SK-N-SH (cell line): ENCODE measurements around the gene HRH2. TPM values are rescaled to one million over a fixed set of nuclear protein-coding genes. Genes with fewer than 3 reads are reported as not detected.

Source experiments
- CTCF ChIA-PET: fragments of 300-600, 350-600 bp; formaldehyde crosslinking; extraction: SDS; loops from one replicate; lab custom pipeline; 2021; lab: Yijun Ruan, JAX
- POLR2A ChIA-PET: fragments of 350-600 bp; sonication (Branson Sonifier 250); formaldehyde crosslinking; extraction: SDS; loops from one replicate; lab custom pipeline; 2020; ENCODE audit warnings: antibody characterized with exemption, inconsistent platforms; lab: Yijun Ruan, JAX
- DNase-seq: peaks from one replicate; pipeline ENCODE4 v3.0.0; 2012
- H2AFZ ChIP-seq: fragments of 200-600 bp; sonication (generic); 2 replicates; pipeline ENCODE4 v1.8.1; 2016; ENCODE audit warnings: antibody characterized with exemption, mild to moderate bottlenecking, low read depth
- H3F3A ChIP-seq: fragments of 200-600 bp; sonication (generic); replicated peaks from 2 replicates; pipeline ENCODE3; 2016; ENCODE audit warnings: antibody characterized with exemption, mild to moderate bottlenecking; ENCODE audit not compliant: insufficient read depth
- H3K27ac ChIP-seq, 2 experiments: fragments of 200-500 bp in 1 of 2; fragments of 200-600 bp in 1 of 2; sonication (Bioruptor generic) in 1 of 2; sonication (generic), shearing (Covaris generic) in 1 of 2; 2 replicates each; pipeline versions ENCODE4 v1.5.1 to v1.6.1; 2014 to 2016; ENCODE audit warnings: low read depth in 2 of 2, inconsistent platforms in 1 of 2, low read length in 1 of 2, mild to moderate bottlenecking in 1 of 2, mixed read lengths in 1 of 2
- H3K27me3 ChIP-seq: fragments of 200-600 bp; sonication (generic), shearing (Covaris generic); 2 replicates; pipeline ENCODE4 v1.6.1; 2016; ENCODE audit warnings: mixed run types; ENCODE audit not compliant: insufficient read depth
- H3K36me3 ChIP-seq, 2 experiments: fragments of 200-500 bp in 1 of 2; fragments of 200-600 bp in 1 of 2; sonication (Bioruptor generic) in 1 of 2; sonication (generic) in 1 of 2; replicated peaks in 1 of 2; 2 replicates each; pipeline versions ENCODE3 to v1.5.1; 2014 to 2016; ENCODE audit warnings: low read length in 1 of 2, mild to moderate bottlenecking in 1 of 2; ENCODE audit not compliant: insufficient read depth in 2 of 2, control insufficient read depth in 1 of 2
- H3K4me1 ChIP-seq, 2 experiments: fragments of 200-500 bp in 1 of 2; fragments of 200-600 bp in 1 of 2; sonication (Bioruptor generic) in 1 of 2; sonication (generic), shearing (Covaris generic) in 1 of 2; 2 replicates each; pipeline versions ENCODE4 v1.5.1 to v1.6.1; 2014 to 2016; ENCODE audit warnings: low read depth in 1 of 2, low read length in 1 of 2, mixed run types in 1 of 2; ENCODE audit not compliant: insufficient read depth in 2 of 2, control insufficient read depth in 1 of 2
- H3K4me2 ChIP-seq: fragments of 200-600 bp; sonication (generic), shearing (Covaris generic); 2 replicates; pipeline ENCODE4 v1.6.1; 2017; ENCODE audit warnings: mixed run types
- H3K4me3 ChIP-seq, 2 experiments: fragments of 200-500 bp in 1 of 2; fragments of 200-600 bp in 1 of 2; sonication (Bioruptor generic) in 1 of 2; sonication (generic), shearing (Covaris generic) in 1 of 2; 2 replicates each; pipeline versions ENCODE4 v1.5.1 to v1.8.1; 2014 to 2016; ENCODE audit warnings: low read depth in 2 of 2, inconsistent platforms in 1 of 2, low read length in 1 of 2, mild to moderate bottlenecking in 1 of 2, mixed read lengths in 1 of 2, moderate library complexity in 1 of 2
- H3K79me2 ChIP-seq: fragments of 200-600 bp; sonication (generic); 2 replicates; pipeline ENCODE4 v1.8.1; 2017; ENCODE audit warnings: mild to moderate bottlenecking; ENCODE audit not compliant: insufficient read depth
- H3K9ac ChIP-seq: fragments of 200-600 bp; sonication (generic); 2 replicates; pipeline ENCODE4 v1.6.1; 2017; ENCODE audit warnings: mixed run types
- H3K9me2 ChIP-seq: fragments of 200-600 bp; sonication (generic); 2 replicates; pipeline ENCODE4 v1.6.1; 2017; ENCODE audit warnings: mixed run types
- H3K9me3 ChIP-seq: fragments of 200-600 bp; sonication (generic); 2 replicates; pipeline ENCODE4 v1.6.1; 2017; ENCODE audit warnings: mixed run types, mild to moderate bottlenecking, moderate library complexity
- H4K20me1 ChIP-seq: fragments of 200-600 bp; sonication (generic); 2 replicates; pipeline ENCODE4 v1.6.1; 2017; ENCODE audit warnings: mild to moderate bottlenecking, mixed run types; ENCODE audit not compliant: insufficient read depth
- ELF1 ChIP-seq: IDR thresholded peaks from 2 replicates; pipeline ENCODE4 v1.4.0; 2012
- FOSL2 ChIP-seq: IDR thresholded peaks from 2 replicates; pipeline ENCODE4 v1.4.0; 2012; ENCODE audit warnings: low read depth, mild to moderate bottlenecking, moderate library complexity, borderline replicate concordance
- FOXJ3 ChIP-seq: sonication (generic); formaldehyde crosslinking; IDR thresholded peaks from 2 replicates; pipeline ENCODE4 v1.5.1; 2020; ENCODE audit warnings: mild to moderate bottlenecking, missing genetic modification reagents
- GABPA ChIP-seq: IDR thresholded peaks from 2 replicates; pipeline ENCODE4 v1.4.0; 2012; ENCODE audit warnings: low read depth, mild to moderate bottlenecking
- MEF2A ChIP-seq: IDR thresholded peaks from 2 replicates; pipeline ENCODE4 v1.4.0; 2012; ENCODE audit warnings: low read depth, borderline replicate concordance
- MXI1 ChIP-seq: IDR thresholded peaks from 2 replicates; pipeline ENCODE4 v1.6.1; 2012; ENCODE audit warnings: mild to moderate bottlenecking, low read depth, low read length, improper control_type of control experiment
- NFIC ChIP-seq: IDR thresholded peaks from 2 replicates; pipeline ENCODE4 v1.4.0; 2012; ENCODE audit warnings: borderline replicate concordance
- POLR2AphosphoS5 ChIP-seq: IDR thresholded peaks from 2 replicates; pipeline ENCODE4 v1.6.1; 2012; ENCODE audit warnings: low read depth, low read length
- RAD21 ChIP-seq: IDR thresholded peaks from 2 replicates; pipeline ENCODE4 v1.6.1; 2012; ENCODE audit warnings: mild to moderate bottlenecking, low read length
- RCOR1 ChIP-seq: fragments of 150-350 bp; IDR thresholded peaks from 2 replicates; pipeline ENCODE4 v1.6.1; 2017; ENCODE audit warnings: antibody characterized with exemption, low read length
- RFX5 ChIP-seq: IDR thresholded peaks from 2 replicates; pipeline ENCODE4 v1.6.1; 2012; ENCODE audit warnings: mild to moderate bottlenecking, improper control_type of control experiment, low read length
- SIN3A ChIP-seq: IDR thresholded peaks from 2 replicates; pipeline ENCODE4 v1.6.1; 2012; ENCODE audit warnings: low read depth, mild to moderate bottlenecking, low read length, moderate library complexity, borderline replicate concordance
- TAF1 ChIP-seq: IDR thresholded peaks from 2 replicates; pipeline ENCODE4 v1.6.1; 2012; ENCODE audit warnings: low read depth, mild to moderate bottlenecking, low read length, moderate library complexity, borderline replicate concordance
- TCF12 ChIP-seq: IDR thresholded peaks from 2 replicates; pipeline ENCODE4 v1.4.0; 2012
- TEAD4 ChIP-seq: IDR thresholded peaks from 2 replicates; pipeline ENCODE4 v1.4.0; 2012; ENCODE audit warnings: mild to moderate bottlenecking, borderline replicate concordance; ENCODE audit not compliant: insufficient read depth
- WGBS: methylation state at CpG from one replicate; pipeline ENCODE4 v1.1.6; 2017; ENCODE audit warnings: low lambda C conversion rate; 5-methylcytosine and 5-hydroxymethylcytosine counted together
- polyA plus RNA-seq, 3 experiments: library from polyadenylated mRNA; depleted of rRNA; stranded (reverse); fragments of >200 nt; gene quantifications; 2 replicates each; pipeline ENCODE4 v1.2.3, GENCODE V29; 2012
- TF ChIP-seq, protein P1 (sequence below): fragments of 150-350 bp; IDR thresholded peaks from 2 replicates; pipeline ENCODE4 v1.6.1; 2016; ENCODE audit warnings: mild to moderate bottlenecking, low read depth, low read length
- TF ChIP-seq, protein P2 (sequence below): IDR thresholded peaks from 2 replicates; pipeline ENCODE4 v1.4.0; 2012; ENCODE audit warnings: low read depth

HRH2 gene
- polyA plus RNA-seq, 1 of the 3 experiments (the other 2 are of a cell fraction) = 0.08 TPM

DNA sequence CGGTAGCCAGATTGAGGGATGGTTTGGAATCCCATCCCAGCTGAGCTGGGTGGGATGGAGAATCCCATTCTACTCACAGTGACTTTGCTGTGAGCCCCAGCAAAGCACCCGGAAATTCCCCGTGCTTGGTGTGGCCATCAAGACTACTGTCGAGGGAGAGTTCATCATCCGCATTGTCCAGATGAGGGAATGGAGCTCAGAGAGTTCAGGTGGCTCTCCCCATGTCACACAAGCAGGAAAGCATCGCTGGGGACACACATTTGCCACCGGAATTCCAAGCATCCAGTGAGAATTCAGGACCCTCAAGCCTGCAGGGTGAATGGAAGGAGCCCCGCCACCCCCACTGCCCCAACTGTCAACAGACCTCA lies 54.4 kb downstream of the HRH2 start (continued):
- TF ChIP-seq, protein P1, sequence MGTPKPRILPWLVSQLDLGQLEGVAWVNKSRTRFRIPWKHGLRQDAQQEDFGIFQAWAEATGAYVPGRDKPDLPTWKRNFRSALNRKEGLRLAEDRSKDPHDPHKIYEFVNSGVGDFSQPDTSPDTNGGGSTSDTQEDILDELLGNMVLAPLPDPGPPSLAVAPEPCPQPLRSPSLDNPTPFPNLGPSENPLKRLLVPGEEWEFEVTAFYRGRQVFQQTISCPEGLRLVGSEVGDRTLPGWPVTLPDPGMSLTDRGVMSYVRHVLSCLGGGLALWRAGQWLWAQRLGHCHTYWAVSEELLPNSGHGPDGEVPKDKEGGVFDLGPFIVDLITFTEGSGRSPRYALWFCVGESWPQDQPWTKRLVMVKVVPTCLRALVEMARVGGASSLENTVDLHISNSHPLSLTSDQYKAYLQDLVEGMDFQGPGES = no peak
- TF ChIP-seq TEAD4 (no peak), NFIC (no peak), SIN3A (no peak), RAD21 (no peak), MEF2A (no peak), ELF1 (no peak), MXI1 (no peak), RCOR1 (no peak)
- TF ChIP-seq, protein P2, sequence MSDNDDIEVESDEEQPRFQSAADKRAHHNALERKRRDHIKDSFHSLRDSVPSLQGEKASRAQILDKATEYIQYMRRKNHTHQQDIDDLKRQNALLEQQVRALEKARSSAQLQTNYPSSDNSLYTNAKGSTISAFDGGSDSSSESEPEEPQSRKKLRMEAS = no peak

DNA sequence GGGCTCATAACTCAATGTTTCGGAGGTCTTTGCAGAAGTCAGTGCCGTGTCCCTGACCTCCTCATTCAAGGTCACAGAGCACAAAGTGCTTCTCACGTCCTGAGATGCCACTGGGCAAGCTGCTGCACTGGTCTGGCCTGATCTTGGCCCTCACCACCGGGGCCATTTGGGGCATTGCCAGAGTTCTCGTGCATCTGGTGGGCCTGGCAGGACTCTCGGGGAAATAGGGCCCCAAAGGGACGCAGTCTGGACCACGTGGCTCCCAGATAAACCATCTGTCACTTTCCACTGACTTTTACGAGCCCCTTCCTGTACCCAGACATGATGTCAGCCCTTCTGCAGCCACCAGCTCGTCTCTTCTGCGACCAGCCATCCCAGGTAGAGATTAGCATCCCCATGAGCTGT lies 54.8 kb downstream of the HRH2 start:
- Histone ChIP-seq H3K27ac (no peak overlapping the region), H3K9me3 (no peaks in the 10 kb centered on the region), H3K79me2 (no peaks in the 10 kb centered on the region), H3K9me2 (no peaks in the 10 kb centered on the region), H4K20me1 (no peaks in the 10 kb centered on the region), H2AFZ (no peak overlapping the region), H3K27me3 (no peaks in the 10 kb centered on the region), H3K4me3 (no peak overlapping the region), H3K36me3 (no peaks in the 10 kb centered on the region), H3K9ac (no peak overlapping the region), H3F3A (no peaks in the 10 kb centered on the region), H3K4me1 (peaks cover 0 to 9% of the 10 kb centered on the region in 2 experiments; a peak in 1 of 4 replicates), H3K4me2 (no peak overlapping the region)
- DNase-seq = peak; percentile 44
- ChIA-PET POLR2A (no interaction called here), CTCF (interaction anchor here (1.6 to 10.1 kb wide), 3 partner anchors 11 to 178 kb away, joined by 7 to 57 read pairs (median 10); no protein-coding TSS in a partner anchor)
- TF ChIP-seq TCF12 (no peak), MXI1 (peak; percentile 35; the same call in 1 of the 2 replicates)
- 4% methylated on average over 5 of the region's 11 CpGs for WGBS

DNA sequence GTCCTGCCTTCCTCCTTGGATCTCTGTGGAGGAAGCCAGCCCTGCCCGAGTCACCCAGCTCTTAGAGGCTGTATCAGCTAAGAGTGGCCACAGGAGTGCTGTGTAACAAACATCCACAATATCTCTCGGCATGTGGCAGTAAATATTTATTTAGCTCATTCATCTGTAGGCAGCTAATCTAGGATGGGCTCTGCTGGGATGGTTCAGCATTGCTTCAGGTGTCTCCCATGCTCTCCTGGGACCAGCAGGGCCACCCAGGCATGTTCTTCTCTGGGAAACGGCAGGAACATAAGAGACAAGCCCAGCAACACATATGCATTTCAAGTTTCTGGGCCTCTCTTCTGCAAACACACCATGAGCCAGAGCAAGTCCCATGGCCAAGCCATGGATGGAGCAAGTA lies 56.1 kb downstream of the HRH2 start:
- H3K4me1 ChIP-seq = peaks cover 0 to 9% of the 10 kb centered on the region in 2 experiments; a peak in 1 of 4 replicates
- DNase-seq = no peak
- no peaks in the 10 kb centered on the region for H3K9me3 ChIP-seq
- no peak overlapping the region for H3K4me2 ChIP-seq
- no peaks in the 10 kb centered on the region for H4K20me1 ChIP-seq
- no peak overlapping the region for H3K9ac ChIP-seq
- WGBS = 8% methylated on average over 3 of the region's 3 CpGs
- H3K79me2 ChIP-seq = no peaks in the 10 kb centered on the region
- H3K9me2 ChIP-seq = no peaks in the 10 kb centered on the region
- ChIA-PET CTCF (interaction anchor here (1.6 to 10.1 kb wide), 2 partner anchors 13 to 179 kb away, joined by 6 to 57 read pairs; no protein-coding TSS in a partner anchor), POLR2A (no interaction called here)
- TF ChIP-seq FOSL2 = no peak
- TF ChIP-seq RFX5 = no peak
- TF ChIP-seq RAD21 = no peak
- TF ChIP-seq MXI1 = no peak
- no peak for TF ChIP-seq FOXJ3 (CRISPR knock-in tag)
- no peak for TF ChIP-seq TAF1
- TF ChIP-seq GABPA = no peak
- TF ChIP-seq POLR2AphosphoS5 = no peak
- H3K4me3 ChIP-seq = no peak overlapping the region
- no peaks in the 10 kb centered on the region for H3K36me3 ChIP-seq
- H3K27me3 ChIP-seq = no peaks in the 10 kb centered on the region
- H3K27ac ChIP-seq = no peak overlapping the region; a peak in 1 of 4 replicates
- H3F3A ChIP-seq = no peaks in the 10 kb centered on the region
- no peak overlapping the region for H2AFZ ChIP-seq
